Liver (tissue), 9 donors: ENCODE results near the gene EXD3. TPM values are rescaled to one million over a fixed set of nuclear protein-coding genes. Genes with fewer than 3 reads are reported as not detected.
A peak's percentile ranks its signal among the peaks of the same experiment; 100 is the strongest.

ENCODE experiments used
- DNase-seq: peaks from one replicate; pipeline ENCODE4 v3.0.0-alpha.2; 2017; ENCODE audit warnings: low spot score
- H3K27ac ChIP-seq, 2 donors: one replicate each; pipeline ENCODE4 v1.7.0; 2013; ENCODE audit warnings: inconsistent platforms in 2 of 2, low read length in 2 of 2, control low read depth in 1 of 2, low read depth in 1 of 2, mild to moderate bottlenecking in 1 of 2
- H3K27me3 ChIP-seq, 4 donors: one replicate each; pipeline versions ENCODE4 v1.6.1 to v1.7.0; 2013; ENCODE audit warnings: low read length in 3 of 4, inconsistent platforms in 1 of 4, mild to moderate bottlenecking in 1 of 4, moderate library complexity in 1 of 4; ENCODE audit not compliant: control insufficient read depth in 4 of 4, insufficient read depth in 4 of 4
- H3K36me3 ChIP-seq, 4 donors: one replicate each; pipeline versions ENCODE4 v1.6.1 to v1.7.0; 2013; ENCODE audit warnings: low read length in 3 of 4, mild to moderate bottlenecking in 3 of 4, low read depth in 1 of 4, moderate library complexity in 1 of 4; ENCODE audit not compliant: control insufficient read depth in 4 of 4, insufficient read depth in 3 of 4
- H3K4me1 ChIP-seq, 4 donors: one replicate each; pipeline versions ENCODE4 v1.6.1 to v1.7.0; 2013; ENCODE audit warnings: low read length in 3 of 4, mild to moderate bottlenecking in 3 of 4, moderate library complexity in 1 of 4; ENCODE audit not compliant: control insufficient read depth in 4 of 4, insufficient read depth in 4 of 4
- H3K4me3 ChIP-seq, 3 donors: one replicate each; pipeline versions ENCODE4 v1.6.1 to v1.7.0; 2013; ENCODE audit warnings: low read length in 3 of 3, control low read depth in 1 of 3, low read depth in 1 of 3, mild to moderate bottlenecking in 1 of 3
- H3K9ac ChIP-seq, 2 donors: one replicate each; pipeline ENCODE4 v1.7.0; 2013; ENCODE audit warnings: low read length in 2 of 2, mild to moderate bottlenecking in 2 of 2, moderate library complexity in 2 of 2, control low read depth in 1 of 2, low read depth in 1 of 2
- H3K9me3 ChIP-seq, 4 donors: one replicate each; pipeline versions ENCODE4 v1.6.1 to v1.7.0; 2013; ENCODE audit warnings: low read length in 3 of 4; ENCODE audit not compliant: control insufficient read depth in 4 of 4
- FOXA1 ChIP-seq: IDR thresholded peaks from 2 replicates; pipeline ENCODE4 v1.6.1; 2016; ENCODE audit warnings: antibody characterized with exemption
- FOXA2 ChIP-seq: IDR thresholded peaks from 2 replicates; pipeline ENCODE4 v1.6.1; 2016; ENCODE audit warnings: antibody characterized with exemption
- JUND ChIP-seq, 2 donors: IDR thresholded peaks; 2 replicates each; pipeline ENCODE4 v1.6.1; 2016; ENCODE audit warnings: antibody characterized with exemption in 2 of 2
- SP1 ChIP-seq: IDR thresholded peaks from 2 replicates; pipeline ENCODE4 v1.6.1; 2018; ENCODE audit warnings: antibody characterized with exemption, mild to moderate bottlenecking
- YY1 ChIP-seq: IDR thresholded peaks from 2 replicates; pipeline ENCODE4 v1.6.1; 2016; ENCODE audit warnings: antibody characterized with exemption, mild to moderate bottlenecking
- ZBTB33 ChIP-seq: IDR thresholded peaks from 2 replicates; pipeline ENCODE4 v1.6.1; 2016; ENCODE audit warnings: antibody characterized with exemption
- WGBS: extraction: QIAGEN DNeasy Blood & Tissue Kit; methylation state at CpG from one replicate; pipeline ENCODE4 v1.1.7; 2013; 5-methylcytosine and 5-hydroxymethylcytosine counted together
- polyA plus RNA-seq, 2 donors: library from polyadenylated mRNA; stranded (reverse) in 1 of 2; unstranded in 1 of 2; fragments of 200-250 nt in 1 of 2; fragments of >200 nt in 1 of 2; fragmentation: Nextera tagmentation in 1 of 2; extraction: Ambion mirVana in 1 of 2; gene quantifications; one replicate each; pipeline versions ENCODE4 v1.2.1 to v1.2.3, GENCODE V29; 2013 to 2015
- total RNA-seq, 2 donors: library from RNA; depleted of rRNA; stranded (reverse); fragments of >200 nt; gene quantifications; one replicate each; pipeline ENCODE4 v1.2.3, GENCODE V29; 2014
- donor health status: healthy.
- donor health status: healthy.
- donor health status: healthy.
- donor health status: healthy.
- donor health status: healthy.

The EXD3 gene
- total and polyA plus RNA-seq, 4 donors, result 2.5 to 6.7 (median 3.7) TPM

DNA sequence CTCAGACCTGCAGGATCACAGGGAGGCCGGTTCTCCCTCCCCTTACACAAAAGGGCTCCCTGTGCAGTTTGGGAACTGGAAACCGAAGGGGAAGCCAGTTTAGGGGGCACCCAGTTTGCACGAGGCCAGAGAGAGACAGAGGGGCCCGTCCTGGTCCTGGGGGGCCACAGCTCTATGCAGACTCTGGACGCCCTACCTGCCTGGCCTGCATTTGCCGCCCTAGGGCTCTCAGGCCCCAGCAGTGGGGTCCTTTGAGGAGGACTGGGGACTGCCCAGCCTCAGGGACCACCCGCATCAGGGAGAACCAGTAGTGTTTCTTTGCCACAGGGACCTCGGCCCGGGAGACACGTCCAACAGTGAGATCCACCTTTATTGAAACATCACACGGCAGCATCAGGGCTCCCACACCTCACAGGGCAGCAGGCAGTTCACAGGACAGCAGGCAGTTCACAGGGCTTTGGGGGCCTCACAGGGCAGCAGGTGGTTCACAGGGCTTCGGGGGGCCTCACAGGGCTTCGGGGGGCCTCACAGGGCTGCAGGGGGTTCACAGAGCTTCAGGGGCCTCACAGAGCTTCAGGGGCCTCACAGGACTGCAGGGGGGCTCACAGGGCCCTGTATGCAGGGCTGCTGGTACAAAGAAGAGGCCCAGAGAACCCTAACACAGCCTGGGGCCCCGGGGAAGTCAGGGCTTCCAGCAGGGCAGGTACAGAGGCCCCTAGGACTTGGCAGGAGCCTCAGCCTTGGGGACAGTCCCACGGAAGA is 36.8 kb upstream of the EXD3 start:
- H3K27ac ChIP-seq, result peak overlapping the region; percentile 39 to 77
- WGBS, result 55% methylated on average over 15 of the region's 15 CpGs
- no peaks in the 10 kb centered on the region for H3K27me3 ChIP-seq
- TF ChIP-seq ZBTB33 (no peak), FOXA2 (no peak), JUND (IDR thresholded peaks at IDR 0.05) (no peak)
- peaks cover 0 to 6% (median 1%) of the 10 kb centered on the region in 4 donors for H3K36me3 ChIP-seq
- H3K9me3 ChIP-seq, result no peaks in the 10 kb centered on the region
- peaks cover 14 to 43% (median 31%) of the 10 kb centered on the region in 4 donors for H3K4me1 ChIP-seq
- no peak for DNase-seq
- H3K4me3 ChIP-seq, result peak overlapping the region in 1 of 3 donors; percentile 79
- H3K9ac ChIP-seq, result peak overlapping the region; percentile 11 to 50

DNA sequence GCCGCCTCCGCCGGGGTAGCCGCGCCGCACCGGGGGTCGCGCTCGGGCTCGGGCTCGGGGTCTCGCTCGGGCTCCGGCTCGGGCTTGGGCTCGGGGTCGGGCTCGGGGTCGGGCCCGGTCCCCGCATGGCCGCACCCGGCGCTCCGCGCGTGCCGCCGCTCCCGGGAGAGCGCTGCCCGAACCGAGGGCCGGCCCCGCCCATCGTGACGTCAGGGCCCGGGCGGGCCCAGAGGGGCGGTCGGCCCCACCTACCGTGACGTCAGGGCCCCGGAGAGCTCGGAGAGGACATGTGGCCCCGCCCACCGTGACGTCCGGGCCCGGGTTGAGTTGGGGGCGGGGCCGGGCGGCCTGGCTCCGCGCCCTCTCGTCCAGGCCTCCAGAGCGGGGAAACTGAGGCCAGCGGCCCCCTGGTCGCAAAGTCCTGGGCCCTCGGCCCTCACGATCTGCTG is 36.2 kb upstream of the EXD3 start, which contains the start of gene NSMF:
Gene NSMF (minus strand): TSS at position 183 of the 449 bp plus-strand sequence. CDS start 232 bp downstream, outside the sequence.
- Histone ChIP-seq H3K9me3 (no peaks in the 10 kb centered on the region), H3K36me3 (peaks cover 0 to 6% (median 1%) of the 10 kb centered on the region in 4 donors), H3K9ac (peak within 1 kb of the TSS; percentile 11 to 66), H3K4me1 (peaks cover 19 to 49% (median 36%) of the 10 kb centered on the region in 4 donors), H3K27ac (peak within 1 kb of the TSS; percentile 39 to 77), H3K27me3 (no peaks in the 10 kb centered on the region), H3K4me3 (peak within 1 kb of the TSS in 2 of 3 donors; percentile 42 to 79)
- WGBS, result under 1% methylated on average over 62 of the region's 62 CpGs
- peak; percentile 96 for DNase-seq
- TF ChIP-seq SP1 (peak; percentile 38), JUND (IDR thresholded peaks at IDR 0.05) (no peak), FOXA1 (no peak), ZBTB33 (no peak)

GRCh38 chr9:137458194-137459151 is 35.5 kb upstream of the EXD3 start:
- peaks cover 22 to 51% (median 36%) of the 10 kb centered on the region in 4 donors for H3K4me1 ChIP-seq
- H3K9ac ChIP-seq, result peak overlapping the region in 1 of 2 donors; percentile 66
- no peaks in the 10 kb centered on the region for H3K9me3 ChIP-seq
- no peaks in the 10 kb centered on the region for H3K27me3 ChIP-seq
- WGBS, result 23% methylated on average over 88 of the region's 88 CpGs
- H3K27ac ChIP-seq, result peak overlapping the region in 1 of 2 donors; percentile 22
- DNase-seq, result no peak
- peaks cover 0 to 6% (median 1%) of the 10 kb centered on the region in 4 donors for H3K36me3 ChIP-seq
- H3K4me3 ChIP-seq, result peak overlapping the region in 2 of 3 donors; percentile 42 to 79
- TF ChIP-seq YY1, result no peak
